Raji (cell line): ENCODE measurements around the gene OGT.

Experiments
- POLR2A ChIP-seq: IDR thresholded peaks from 2 replicates; pipeline ENCODE4 v1.6.1; 2011; ENCODE audit warnings: low read depth, low read length, control low read depth; ENCODE audit not compliant: insufficient read depth

OGT gene

DNA sequence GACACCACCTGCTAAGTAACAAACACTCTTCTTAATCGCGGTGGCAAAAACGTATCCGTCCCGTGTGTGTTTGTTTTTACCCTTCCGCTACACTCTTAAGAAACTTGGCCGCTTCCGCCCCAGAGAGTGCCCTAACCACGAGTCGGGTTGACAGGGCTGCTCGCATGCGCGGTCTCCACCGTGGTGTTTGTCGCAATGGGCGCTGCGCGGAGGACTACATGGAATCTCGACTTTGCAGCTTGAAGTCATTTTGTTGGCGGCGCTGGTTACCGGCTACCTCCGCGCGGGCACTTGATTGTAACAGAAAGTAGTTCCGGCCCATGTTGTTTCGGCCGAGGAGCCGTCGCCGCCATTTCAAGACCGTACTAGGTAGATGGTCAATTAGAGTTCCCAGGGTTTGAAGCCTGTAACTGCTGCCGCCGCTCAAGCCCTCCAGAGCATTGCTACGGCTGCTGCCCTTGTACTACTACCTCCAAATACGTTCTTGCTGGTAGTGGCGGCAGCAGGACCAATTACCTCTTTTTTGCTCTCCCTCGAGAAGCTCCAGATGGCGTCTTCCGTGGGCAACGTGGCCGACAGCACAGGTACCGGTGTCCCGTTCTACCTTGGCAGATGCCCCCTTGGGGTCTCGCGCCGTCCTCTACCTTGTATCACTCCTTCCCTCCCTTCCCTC, at the start of gene OGT:
OGT (plus strand) TSS at position 352 of the 673 bp plus-strand sequence; CDS start at position 548, 196 bp downstream.
- peak; percentile 79 for TF ChIP-seq POLR2A

DNA sequence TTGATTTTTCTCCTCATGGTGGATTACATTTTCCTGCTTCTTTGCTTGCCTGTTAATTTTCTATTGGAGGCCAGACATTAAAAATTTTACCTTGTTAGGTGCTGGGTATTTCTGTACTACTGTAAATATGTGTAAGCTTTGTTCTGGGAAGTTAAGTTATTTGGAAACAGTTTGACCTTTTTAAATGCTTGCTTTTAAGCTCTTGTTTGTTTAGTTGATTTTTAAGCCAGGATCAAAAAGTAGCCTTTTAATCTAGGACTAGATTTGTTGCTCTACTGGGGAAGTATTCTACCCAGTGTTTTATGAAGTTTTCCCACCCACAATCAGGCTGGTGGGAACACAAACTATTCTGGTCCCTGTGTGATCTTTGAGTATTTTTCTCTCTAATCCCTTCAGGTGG, 45.1 kb upstream of the OGT start:
- TF ChIP-seq POLR2A: no peak

DNA sequence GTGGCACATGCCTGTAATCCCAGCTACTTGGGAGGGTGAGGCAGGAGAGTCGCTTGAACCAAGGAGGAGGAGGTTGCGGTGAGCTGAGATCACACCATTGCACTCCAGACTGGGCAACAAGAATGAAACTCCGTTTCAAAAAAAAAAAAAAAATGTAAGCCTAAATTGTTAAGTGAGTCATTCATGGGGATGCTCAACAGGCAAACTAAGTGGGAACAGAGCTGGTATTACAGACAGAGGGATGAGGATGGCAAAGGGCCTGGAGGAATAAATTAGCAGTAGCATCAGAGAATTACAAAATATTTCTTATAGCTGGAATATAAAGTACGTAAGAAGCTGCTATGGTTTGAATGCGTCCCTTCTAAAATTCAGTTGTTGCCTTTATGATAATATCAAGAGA, 43.4 kb upstream of the OGT start:
- no peak for TF ChIP-seq POLR2A

DNA sequence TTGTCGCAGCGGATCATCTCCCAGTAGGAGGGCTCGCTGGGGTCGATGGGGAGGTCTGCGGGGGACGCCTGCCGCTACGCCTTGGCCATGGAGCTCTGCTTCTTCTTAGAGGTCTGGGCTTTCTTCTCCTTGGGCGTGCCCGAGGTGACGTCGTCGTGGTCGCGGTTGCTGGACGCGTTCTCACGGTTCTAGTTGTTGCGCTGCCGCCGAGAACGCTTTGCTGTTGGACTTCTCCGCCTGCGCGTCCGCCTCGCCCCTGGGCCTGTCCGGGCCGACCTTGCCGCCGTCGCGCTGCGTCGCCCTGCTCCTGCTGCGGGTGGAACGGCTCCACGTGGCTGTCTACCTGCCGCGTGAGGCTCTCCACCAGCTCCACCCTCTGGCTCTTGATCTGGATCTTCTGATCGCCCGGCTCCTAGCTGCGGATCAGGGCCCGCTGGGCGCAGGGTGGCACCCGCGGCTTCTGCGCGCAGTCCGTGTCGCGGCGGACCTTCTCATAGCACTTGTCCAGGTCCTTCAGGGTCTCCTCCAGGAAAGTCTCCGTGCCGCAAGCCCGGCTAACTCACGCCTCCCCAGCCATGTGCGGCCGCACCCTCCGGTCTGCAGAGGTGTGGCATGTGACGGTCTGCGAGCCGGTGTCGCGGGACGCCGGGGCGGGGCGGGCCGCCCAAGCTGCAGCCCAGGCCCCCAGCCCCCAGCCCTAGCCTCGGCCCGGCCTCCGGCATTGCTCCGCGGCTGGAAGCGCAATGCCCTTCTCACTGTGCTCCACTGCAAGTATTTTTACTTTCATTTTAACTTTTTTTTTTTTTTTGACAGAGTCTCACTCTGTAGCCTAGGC, 40.5 kb upstream of the OGT start:
- no peak for TF ChIP-seq POLR2A

DNA sequence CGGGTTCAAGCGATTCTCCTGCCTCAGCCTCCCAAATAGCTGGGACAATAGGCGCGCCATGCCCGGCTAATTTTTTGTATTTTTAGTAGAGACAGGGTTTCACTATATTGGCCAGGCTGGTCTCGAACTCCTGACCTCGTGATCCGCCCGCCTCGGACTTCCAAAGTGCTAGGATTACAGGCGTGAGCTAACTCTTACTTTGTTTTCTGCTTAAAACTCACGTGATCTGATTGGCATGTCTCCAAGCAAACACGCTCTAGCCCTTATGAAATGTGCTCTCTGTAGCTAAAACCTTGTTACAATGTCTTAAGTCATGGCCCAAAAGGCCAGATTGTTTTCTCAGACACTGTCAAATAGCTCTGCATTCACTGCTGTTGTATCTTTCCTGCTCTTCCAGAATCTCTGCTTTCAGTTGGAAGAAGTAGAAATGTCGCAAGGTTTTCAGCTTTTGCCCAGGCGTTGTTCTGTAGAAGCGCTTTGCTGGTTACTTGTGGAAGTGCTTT, 39.7 kb upstream of the OGT start:
- TF ChIP-seq POLR2A: no peak

DNA sequence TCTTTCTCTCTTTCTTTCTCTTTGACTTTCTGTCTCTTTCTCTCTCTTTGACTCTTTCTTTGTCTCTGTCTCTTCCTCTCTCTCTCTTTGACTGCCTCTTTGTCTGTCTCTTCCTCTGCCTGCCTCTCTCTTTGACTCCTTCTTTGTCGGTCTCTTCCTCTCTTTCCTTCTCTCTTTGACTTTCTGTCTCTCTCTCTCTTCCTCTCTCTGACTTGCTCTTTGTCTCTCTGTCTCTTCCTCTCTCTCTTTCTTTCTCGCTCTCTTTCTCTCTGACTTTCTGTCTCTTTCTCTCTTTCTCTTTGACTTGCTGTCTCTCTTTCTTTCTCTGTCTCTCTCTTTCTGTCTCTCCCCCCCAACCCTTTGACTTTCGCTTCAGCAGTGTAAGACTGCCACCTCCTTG, 36.4 kb upstream of the OGT start:
- TF ChIP-seq POLR2A: no peak

DNA sequence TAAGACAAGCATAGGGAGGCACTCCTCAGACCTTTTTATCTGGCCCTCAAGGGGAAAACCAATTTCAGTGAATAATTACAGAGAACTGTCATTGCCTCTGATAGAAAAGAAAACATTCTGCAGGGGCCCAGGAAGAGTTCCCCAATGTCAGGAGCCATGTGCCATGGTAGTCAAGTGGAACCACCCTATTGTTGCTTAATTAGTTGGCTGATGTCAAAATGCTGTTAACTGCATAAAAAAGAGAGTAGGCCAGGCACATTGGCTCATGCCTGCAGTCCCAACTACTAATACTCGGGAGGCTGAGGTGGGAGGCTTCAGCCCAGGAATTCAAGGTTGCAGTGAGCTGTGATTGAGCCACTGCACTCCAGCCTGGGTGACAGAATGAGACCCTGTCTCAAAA, 28.6 kb upstream of the OGT start:
- no peak for TF ChIP-seq POLR2A

DNA sequence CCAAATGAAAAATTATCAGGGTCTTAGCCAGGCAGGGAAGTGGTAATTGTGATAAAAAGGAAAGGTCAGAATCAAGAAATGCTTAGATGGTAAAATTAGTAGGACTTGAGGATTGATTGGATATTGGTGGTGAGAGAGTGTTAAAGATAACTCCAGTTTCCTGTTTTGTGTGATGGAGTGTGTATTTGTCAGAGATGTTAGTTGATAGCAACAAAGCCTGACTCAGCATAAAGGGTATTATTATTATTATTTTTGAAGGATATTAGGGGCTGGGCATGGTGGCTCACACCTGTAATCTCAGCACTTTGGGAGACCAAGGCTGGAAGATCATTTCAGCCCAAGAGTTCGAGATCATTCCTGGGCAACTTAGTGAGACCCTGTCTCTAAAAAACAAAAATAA, 23.6 kb upstream of the OGT start:
- TF ChIP-seq POLR2A: no peak

DNA sequence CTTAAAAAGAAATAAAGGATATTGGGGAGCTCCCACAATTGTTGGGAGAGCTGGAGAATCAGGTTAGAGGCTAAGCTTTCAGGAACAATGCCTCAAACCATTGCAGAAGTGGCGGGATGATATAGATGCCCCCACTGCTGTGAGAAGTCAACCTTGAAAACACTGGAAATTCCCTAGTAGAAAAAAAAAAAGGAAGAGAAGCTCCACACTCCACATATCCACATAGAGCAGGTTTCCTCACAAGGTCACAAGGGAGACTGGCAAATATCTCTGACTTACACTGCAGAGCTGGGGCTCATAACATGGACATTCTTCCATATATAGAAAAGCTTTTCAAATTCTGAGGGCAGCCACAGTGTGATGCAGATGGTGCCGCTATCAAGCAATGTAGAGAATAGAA, 22.7 kb upstream of the OGT start:
- no peak for TF ChIP-seq POLR2A

DNA sequence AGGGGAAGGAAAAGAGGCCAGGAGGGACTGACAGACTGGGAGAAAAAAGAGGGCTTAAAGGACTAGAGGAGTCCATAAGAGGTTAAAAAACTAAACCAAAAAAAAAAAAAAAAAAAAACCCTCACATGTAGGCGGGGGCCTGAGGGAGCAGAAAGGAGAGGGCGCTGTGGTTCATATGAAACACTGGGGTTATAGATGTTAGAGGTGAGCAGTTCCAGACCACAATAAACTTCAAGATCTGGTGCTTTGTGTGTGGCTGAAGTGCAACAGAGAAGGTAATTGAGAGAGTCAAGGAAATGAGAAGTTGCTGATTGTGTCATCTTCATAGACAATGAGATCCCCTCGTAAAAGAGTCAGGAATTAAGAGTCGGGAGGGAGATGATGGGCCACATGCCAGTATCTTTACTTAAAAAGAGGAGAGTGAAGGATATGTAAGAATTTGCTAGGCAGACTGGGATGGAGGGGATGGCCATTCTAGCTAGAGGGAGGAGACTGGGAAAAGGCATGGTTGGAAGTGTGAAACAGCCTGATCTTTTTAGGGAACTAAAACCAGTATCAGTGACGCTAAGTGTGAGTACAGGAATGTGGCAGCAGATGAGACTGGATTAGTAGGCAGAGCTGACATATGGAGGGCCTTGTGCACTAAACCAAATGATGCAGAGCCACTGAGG, 18.4 kb upstream of the OGT start:
- no peak for TF ChIP-seq POLR2A

DNA sequence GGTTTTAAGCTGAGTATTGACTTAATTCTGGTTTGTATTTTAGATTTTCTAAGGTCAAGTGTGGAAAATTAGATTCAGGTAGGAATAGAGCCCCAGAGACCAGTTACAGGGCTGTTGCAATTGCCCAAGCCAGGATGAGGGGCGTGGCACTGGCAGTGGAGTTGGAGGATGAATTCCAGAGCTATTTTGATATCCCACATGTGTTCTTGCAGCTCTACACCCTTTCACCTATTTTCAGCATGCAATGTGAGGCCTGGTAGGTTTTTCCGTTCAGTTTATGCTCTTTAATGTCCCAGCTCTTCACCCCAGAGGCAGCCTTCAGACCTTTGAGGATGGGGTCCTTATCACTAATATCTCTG, 17.9 kb upstream of the OGT start:
- no peak for TF ChIP-seq POLR2A

DNA sequence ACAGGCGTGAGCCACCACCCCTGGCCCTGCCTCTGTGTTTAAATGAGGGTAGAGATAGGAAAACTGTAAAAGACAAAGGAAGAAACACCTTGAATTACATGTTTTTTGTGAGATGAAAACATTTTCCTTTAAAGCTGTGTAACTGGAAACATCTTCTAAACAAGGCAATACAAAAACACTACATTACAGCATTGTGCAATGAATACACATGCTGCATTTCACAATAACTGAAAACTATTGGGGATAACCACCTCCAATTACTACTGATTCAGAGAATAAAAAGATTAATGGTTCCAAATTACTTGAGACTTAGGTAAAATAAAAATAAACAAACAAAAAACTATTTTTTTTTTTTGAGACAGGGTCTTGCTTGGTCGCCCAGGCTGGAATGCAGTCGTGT, 7.6 kb upstream of the OGT start:
- no peak for TF ChIP-seq POLR2A

DNA sequence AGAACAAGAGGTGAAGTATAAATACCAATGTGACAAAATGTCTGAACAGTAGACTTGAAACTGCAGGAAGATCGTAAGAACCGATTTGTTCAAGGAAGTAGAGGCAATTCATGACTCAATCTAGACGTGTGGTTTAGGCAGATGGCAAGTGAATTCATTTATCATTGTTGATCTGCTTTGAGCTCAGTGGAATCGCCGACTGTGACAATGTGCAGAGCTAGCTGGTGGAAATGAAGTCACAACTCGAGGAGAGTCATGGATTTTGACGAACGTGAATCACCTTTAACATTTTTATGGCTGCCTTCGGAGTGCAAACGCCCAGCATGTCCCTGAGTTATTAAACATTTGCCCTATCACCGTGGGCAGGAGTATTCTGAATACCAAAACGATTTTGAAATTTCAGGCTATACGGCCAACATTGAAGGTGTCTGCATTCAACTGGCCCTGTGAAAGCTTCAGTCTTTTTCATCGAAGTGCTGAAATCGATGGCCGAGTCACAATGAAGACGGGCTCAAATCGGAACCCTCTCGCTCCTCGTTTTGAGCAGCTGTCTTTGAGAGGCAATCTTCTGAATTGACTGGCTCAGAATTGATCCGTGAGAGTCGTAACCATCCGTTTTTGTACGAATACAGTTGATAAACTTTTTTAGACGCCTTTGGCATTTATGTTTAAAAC, 689 bp upstream of the OGT start:
- TF ChIP-seq POLR2A: no peak

DNA sequence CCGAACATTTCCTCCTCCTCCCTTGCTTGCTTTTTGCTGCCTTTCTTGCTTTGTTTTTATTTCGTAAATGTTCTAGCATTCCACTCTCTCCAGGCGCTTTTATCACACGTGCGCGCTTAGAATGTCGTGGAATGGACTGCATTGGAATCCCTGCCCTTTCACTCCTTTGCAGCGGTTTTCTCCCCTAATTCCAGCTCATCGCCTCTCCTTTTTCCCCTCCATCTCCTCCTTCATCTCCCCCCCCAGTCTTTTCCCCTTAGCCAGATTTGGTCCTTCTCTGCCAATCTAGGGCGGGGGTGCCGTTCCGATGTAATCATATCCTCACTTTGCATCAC, 579 bp downstream of the OGT start:
- TF ChIP-seq POLR2A: no peak

DNA sequence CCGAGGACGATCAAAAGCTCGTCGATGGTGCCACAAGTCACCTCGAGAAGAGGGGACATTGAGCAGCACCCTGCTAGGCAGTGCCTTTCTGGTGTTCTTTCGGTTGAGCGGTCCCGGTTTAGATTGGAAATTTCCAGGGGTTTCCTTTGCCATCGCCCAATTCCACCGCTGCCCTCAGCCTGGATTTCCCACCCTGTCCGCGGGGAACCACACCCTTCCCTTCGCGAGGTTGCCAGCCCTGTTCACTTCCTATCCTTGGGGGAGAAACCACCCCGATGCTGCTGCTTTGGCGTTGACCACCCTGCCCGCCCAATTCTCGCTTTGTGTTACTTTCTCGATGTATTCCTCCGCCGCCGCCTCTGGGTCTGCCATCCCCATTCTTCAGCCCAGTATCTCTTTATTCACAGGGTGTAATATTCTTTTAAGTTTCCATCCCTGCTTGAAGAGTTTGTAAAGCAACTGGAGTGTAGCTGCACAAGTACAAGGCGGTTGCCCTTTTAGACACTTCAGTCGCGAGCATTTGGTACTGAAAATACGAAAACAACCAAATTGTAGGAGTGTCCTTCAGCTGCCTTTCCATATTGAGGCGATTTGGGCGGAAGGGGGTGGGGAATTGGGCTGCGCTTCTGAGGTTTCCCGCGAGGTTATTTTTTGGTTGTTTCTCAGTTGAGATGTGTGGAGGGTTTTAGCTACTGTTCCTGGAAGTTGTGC, 1.1 kb downstream of the OGT start:
- TF ChIP-seq POLR2A: peak; percentile 25; the same call in 1 of the 2 replicates

DNA sequence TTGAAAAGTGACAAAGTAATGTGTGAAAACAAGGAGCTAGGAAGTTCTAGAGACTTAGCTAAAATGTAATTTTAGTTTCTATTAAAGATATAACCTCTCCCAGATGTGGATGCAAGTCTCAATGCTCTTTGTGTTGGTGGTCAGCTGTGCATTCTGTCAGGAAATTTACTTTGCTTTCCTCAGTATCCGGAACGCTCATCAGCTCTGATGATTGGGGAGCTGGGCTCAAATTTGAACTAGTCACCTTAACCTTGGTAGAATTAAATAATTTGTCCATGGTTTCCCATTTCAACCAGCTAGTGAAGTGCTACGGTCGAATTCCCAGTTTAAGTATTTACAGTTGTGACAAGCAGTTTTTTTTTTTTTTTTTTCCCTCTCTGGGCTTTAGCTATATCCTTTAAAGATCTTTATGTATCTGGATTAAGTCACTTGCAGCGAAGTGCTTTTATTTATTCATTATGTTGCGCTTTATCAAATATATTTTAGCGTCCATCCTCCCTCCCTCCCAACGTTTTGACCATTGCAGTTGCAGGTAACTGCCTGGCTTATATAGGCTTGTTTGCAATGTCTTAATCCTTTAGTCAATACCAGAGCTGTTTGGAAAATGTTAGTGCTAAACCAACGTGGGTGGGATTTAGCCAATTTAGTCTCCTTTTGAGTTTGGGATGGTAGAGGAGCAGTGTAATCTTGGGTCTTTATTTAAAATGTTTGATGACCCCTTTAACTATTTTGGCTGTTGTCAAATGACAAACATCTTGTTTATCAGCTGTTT, 2.1 kb downstream of the OGT start:
- TF ChIP-seq POLR2A: no peak
